ENCODE measurements around the gene ENDOD1.

ENDOD1 gene

GRCh38 chr11:95054356-95054755 lies 35.3 kb upstream of the ENDOD1 start:
- no peak overlapping the region for H3K27ac ChIP-seq
- TF ChIP-seq, protein P1, sequence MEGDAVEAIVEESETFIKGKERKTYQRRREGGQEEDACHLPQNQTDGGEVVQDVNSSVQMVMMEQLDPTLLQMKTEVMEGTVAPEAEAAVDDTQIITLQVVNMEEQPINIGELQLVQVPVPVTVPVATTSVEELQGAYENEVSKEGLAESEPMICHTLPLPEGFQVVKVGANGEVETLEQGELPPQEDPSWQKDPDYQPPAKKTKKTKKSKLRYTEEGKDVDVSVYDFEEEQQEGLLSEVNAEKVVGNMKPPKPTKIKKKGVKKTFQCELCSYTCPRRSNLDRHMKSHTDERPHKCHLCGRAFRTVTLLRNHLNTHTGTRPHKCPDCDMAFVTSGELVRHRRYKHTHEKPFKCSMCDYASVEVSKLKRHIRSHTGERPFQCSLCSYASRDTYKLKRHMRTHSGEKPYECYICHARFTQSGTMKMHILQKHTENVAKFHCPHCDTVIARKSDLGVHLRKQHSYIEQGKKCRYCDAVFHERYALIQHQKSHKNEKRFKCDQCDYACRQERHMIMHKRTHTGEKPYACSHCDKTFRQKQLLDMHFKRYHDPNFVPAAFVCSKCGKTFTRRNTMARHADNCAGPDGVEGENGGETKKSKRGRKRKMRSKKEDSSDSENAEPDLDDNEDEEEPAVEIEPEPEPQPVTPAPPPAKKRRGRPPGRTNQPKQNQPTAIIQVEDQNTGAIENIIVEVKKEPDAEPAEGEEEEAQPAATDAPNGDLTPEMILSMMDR (conservative IDR thresholded peaks at IDR 0.05) = no peak
- no peak for TF ChIP-seq ZFX (IDR thresholded peaks at IDR 0.05)

GRCh38 chr11:95055283-95055897 lies 34.3 kb upstream of the ENDOD1 start:
- H3K27ac ChIP-seq = no peak overlapping the region
- TF ChIP-seq ZFX (IDR thresholded peaks at IDR 0.05) = no peak
- TF ChIP-seq, protein P1 (conservative IDR thresholded peaks at IDR 0.05) = no peak

DNA sequence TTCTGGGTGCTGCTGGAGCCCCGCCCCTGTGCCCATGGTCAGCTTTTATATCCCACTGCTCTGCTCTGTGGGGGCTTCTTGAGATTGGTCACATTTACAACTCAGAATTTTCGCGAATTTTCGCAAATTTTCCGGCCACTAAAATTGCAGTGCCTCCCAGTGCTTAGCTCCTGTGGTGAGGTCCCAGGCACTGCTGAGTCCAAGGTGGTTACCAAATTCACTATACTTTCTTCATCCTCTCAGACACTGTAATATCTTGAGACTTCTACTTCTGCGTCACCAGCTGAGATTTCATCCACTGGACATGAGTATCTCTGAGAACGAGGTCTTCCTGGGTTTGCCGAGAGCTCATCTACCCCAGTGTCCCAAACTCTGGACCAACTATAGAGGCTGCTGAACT lies 31.7 kb upstream of the ENDOD1 start:
- no peak overlapping the region for H3K27ac ChIP-seq
- no peak for TF ChIP-seq ZFX (IDR thresholded peaks at IDR 0.05)
- TF ChIP-seq, protein P1 (conservative IDR thresholded peaks at IDR 0.05) = no peak

GRCh38 chr11:95058621-95059020 lies 31.0 kb upstream of the ENDOD1 start:
- H3K27ac ChIP-seq = no peak overlapping the region
- TF ChIP-seq, protein P1 (conservative IDR thresholded peaks at IDR 0.05) = no peak

- H3K27ac ChIP-seq = no peak overlapping the region
- no peak for TF ChIP-seq ZFX (IDR thresholded peaks at IDR 0.05)
- TF ChIP-seq, protein P1 (conservative IDR thresholded peaks at IDR 0.05) = no peak
Measured at GRCh38 chr11:95059046-95059445, 30.6 kb upstream of the ENDOD1 start.

- no peak overlapping the region for H3K27ac ChIP-seq
- TF ChIP-seq, protein P1 (conservative IDR thresholded peaks at IDR 0.05) = no peak
- TF ChIP-seq ZFX (IDR thresholded peaks at IDR 0.05) = no peak
Measured at GRCh38 chr11:95065336-95065735, 24.3 kb upstream of the ENDOD1 start.

DNA sequence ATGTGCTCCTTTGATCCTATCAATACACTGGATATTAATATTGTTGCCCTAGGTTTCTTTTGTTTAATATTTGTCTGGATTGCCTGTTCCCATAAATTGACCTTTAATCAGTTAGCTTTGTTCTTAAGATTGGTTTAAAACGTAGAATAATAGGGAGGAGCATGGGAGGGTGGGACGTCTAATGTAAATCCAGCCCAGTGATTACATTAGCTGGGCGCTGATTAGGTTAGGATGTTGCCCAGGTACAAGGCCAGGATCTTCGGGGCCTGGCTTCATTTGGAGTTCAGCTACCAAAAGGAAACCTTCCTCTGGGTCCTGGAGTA lies 23.0 kb upstream of the ENDOD1 start, which contains the start of gene SRSF8:
Gene SRSF8 (plus strand): TSS at position 204 of the 323 bp plus-strand sequence. CDS start 308 bp downstream, outside the sequence.
- TF ChIP-seq ZFX (IDR thresholded peaks at IDR 0.05) = no peak
- TF ChIP-seq, protein P1 (conservative IDR thresholded peaks at IDR 0.05) = no peak
- H3K27ac ChIP-seq = peak within 1 kb of the TSS; percentile 88
